Placental epithelial cell (primary cell): Measurements from ENCODE around the gene PI3. TPM values are rescaled to one million over a fixed set of nuclear protein-coding genes. Genes with fewer than 3 reads are reported as not detected.

Experiments used
- total RNA-seq: library from RNA; depleted of rRNA; stranded (reverse); fragments of >200 nt; gene quantifications from 2 replicates; pipeline ENCODE4 v1.2.3, GENCODE V29; 2012

Gene PI3
- total RNA-seq = not detected in 2 replicates

GRCh38 chr20:45174434-45175364, at the start of gene PI3:
Gene PI3 (plus strand): TSS chr20:45174902. CDS start chr20:45174923, 21 bp downstream.

GRCh38 chr20:45206725-45207124, 32.0 kb downstream of the PI3 start, which contains the start of gene SEMG1:
Gene SEMG1 (plus strand): TSS chr20:45207033. CDS start chr20:45207054, 21 bp downstream.

GRCh38 chr20:45221076-45221475, 46.4 kb downstream of the PI3 start, which contains the start of gene SEMG2:
Gene SEMG2 (plus strand): TSS chr20:45221373. CDS start chr20:45221390, 17 bp downstream.

Other genes starting within 250 kb of the PI3 start
- 11.8 and 24.8 TPM in 2 replicates for gene TOMM34, start 214.5 kb upstream of the PI3 start, total RNA-seq
- 13.7 and 20.6 TPM in 2 replicates for gene STK4, start 208.4 kb upstream of the PI3 start, total RNA-seq
- 0.79 and 7.3 TPM in 2 replicates for gene KCNS1, start 73.8 kb upstream of the PI3 start, total RNA-seq
- not detected in 2 replicates for gene WFDC5, start 59.7 kb upstream of the PI3 start, total RNA-seq
- not detected in 2 replicates for gene WFDC12, start 50.4 kb upstream of the PI3 start, total RNA-seq
- not detected in 2 replicates for gene SEMG1, start 32.1 kb downstream of the PI3 start, total RNA-seq
- not detected in 2 replicates for gene SEMG2, start 46.5 kb downstream of the PI3 start, total RNA-seq
- 0.79 TPM in 1 of 2 replicates, not detected in the other for gene SLPI, start 79.7 kb downstream of the PI3 start, total RNA-seq
- not detected in 2 replicates for gene RBPJL, start 131.9 kb downstream of the PI3 start, total RNA-seq
- gene MATN4, start 133.4 kb downstream of the PI3 start, total RNA-seq = 0.54 and 1.2 TPM in 2 replicates
- gene SDC4, start 173.5 kb downstream of the PI3 start, total RNA-seq = 206 and 382 TPM in 2 replicates
- gene SYS1, start 188.3 kb downstream of the PI3 start, total RNA-seq = 34.9 and 57.5 TPM in 2 replicates
- gene TP53TG5, start 203.4 kb downstream of the PI3 start, total RNA-seq = not detected in 2 replicates
- gene DBNDD2, start 233.4 kb downstream of the PI3 start, total RNA-seq = 5.4 and 5.5 TPM in 2 replicates
- gene PIGT, start 241.2 kb downstream of the PI3 start, total RNA-seq = 55.4 and 59.3 TPM in 2 replicates